HG02798 (cell line): Measurements from ENCODE around the gene DIO3.
"Not testable (repeated sequence)": the region's sequence is repeated elsewhere in the genome, so short reads cannot be mapped to it uniquely, and the experiment has no call there.

Experiments used
- ATAC-seq: cut with Tn5 transposase; IDR thresholded peaks from one replicate; pipeline ENCODE4 v1.9.1; 2021; ENCODE audit warnings: mild to moderate bottlenecking; ENCODE audit not compliant: unreplicated experiment, poor library complexity

DIO3 gene

GRCh38 chr14:101540481-101541462, 20.5 kb upstream of the DIO3 start:
- no peak for ATAC-seq

GRCh38 chr14:101542391-101542790, 18.9 kb upstream of the DIO3 start:
- no peak for ATAC-seq

- ATAC-seq: no peak
These were observed 17.5 kb upstream of the DIO3 start for GRCh38 chr14:101543814-101544213.

- ATAC-seq: no peak
These were observed 16.7 kb upstream of the DIO3 start for GRCh38 chr14:101544550-101544949.

GRCh38 chr14:101546706-101547105, 14.6 kb upstream of the DIO3 start:
- ATAC-seq: no peak

GRCh38 chr14:101547107-101547738, 14.1 kb upstream of the DIO3 start:
- ATAC-seq: no peak

GRCh38 chr14:101547961-101548669, 13.2 kb upstream of the DIO3 start:
- no peak for ATAC-seq

- no peak for ATAC-seq
These were observed 12.6 kb upstream of the DIO3 start for GRCh38 chr14:101548710-101549109.

- no peak for ATAC-seq
These were observed 12.1 kb upstream of the DIO3 start for GRCh38 chr14:101549154-101549553.

GRCh38 chr14:101550202-101550912, 10.9 kb upstream of the DIO3 start:
- ATAC-seq: not testable (repeated sequence)

GRCh38 chr14:101551729-101552595, 9.3 kb upstream of the DIO3 start:
- no peak for ATAC-seq

GRCh38 chr14:101552786-101553231, 8.5 kb upstream of the DIO3 start:
- no peak for ATAC-seq

GRCh38 chr14:101553393-101553792, 7.9 kb upstream of the DIO3 start:
- no peak for ATAC-seq

- ATAC-seq: no peak
These were observed 7.4 kb upstream of the DIO3 start for GRCh38 chr14:101553931-101554330.

- no peak for ATAC-seq
These were observed 6.2 kb upstream of the DIO3 start for GRCh38 chr14:101554991-101555668.

GRCh38 chr14:101555669-101556043, 5.6 kb upstream of the DIO3 start:
- ATAC-seq: not testable (repeated sequence)

GRCh38 chr14:101556131-101556530, 5.2 kb upstream of the DIO3 start:
- ATAC-seq: no peak

- ATAC-seq: no peak
These were observed 4.6 kb upstream of the DIO3 start for GRCh38 chr14:101556566-101557320.
